Lower leg skin (tissue), 4 donors: Measurements from ENCODE around the gene AKR1A1. TPM values are rescaled to one million over a fixed set of nuclear protein-coding genes. Genes with fewer than 3 reads are reported as not detected.
A peak's percentile ranks its signal among the peaks of the same experiment; 100 is the strongest.
"Not testable (repeated sequence)": the region's sequence is repeated elsewhere in the genome, so short reads cannot be mapped to it uniquely, and the experiment has no call there.

Source experiments
- DNase-seq, 2 donors: peaks; one replicate each; pipeline ENCODE4 v3.0.0-alpha.2; 2019; ENCODE audit warnings: low spot score in 2 of 2
- H3K4me3 ChIP-seq: fragments of 200-600 bp; sonication (generic); 2 replicates; pipeline ENCODE4 v1.5.1; 2017; ENCODE audit warnings: mild to moderate bottlenecking, low read depth; ENCODE audit not compliant: poor library complexity, severe bottlenecking
- POLR2A ChIP-seq, 2 donors: fragments of 450-650 bp; IDR thresholded peaks; one replicate each; pipeline ENCODE4 v1.6.1; 2016 to 2017; ENCODE audit warnings: antibody characterized with exemption in 2 of 2, mild to moderate bottlenecking in 1 of 2, moderate library complexity in 1 of 2
- WGBS, 2 donors: methylation state at CpG; one replicate each; pipeline ENCODE4 v1.1.5; 2018; 5-methylcytosine and 5-hydroxymethylcytosine counted together
- intact Hi-C: fragments of 100-400 bp; cut with DNase I; formaldehyde crosslinking; loops from one replicate; pipeline ENCODE4 v1.15.0; 2023; ENCODE audit warnings: low total_unique reads
- total RNA-seq, 4 donors: library from RNA; depleted of rRNA; stranded (reverse); fragments of >200 nt; gene quantifications; one replicate each; pipeline ENCODE4 v1.1.0, GENCODE V29; 2016
- TF ChIP-seq, protein P1 (sequence below), 3 donors: fragments of 450-650 bp; IDR thresholded peaks; one replicate each; pipeline ENCODE4 v1.5.1; 2016; ENCODE audit warnings: antibody characterized with exemption in 3 of 3, mild to moderate bottlenecking in 3 of 3, moderate library complexity in 2 of 3

Gene AKR1A1
- total RNA-seq, 4 donors from 2014 or later: 42.1 to 79.2 (median 57.8) TPM

GRCh38 chr1:45508295-45509151 lies 42.1 kb upstream of the AKR1A1 start:
- no peak overlapping the region for H3K4me3 ChIP-seq
- TF ChIP-seq, protein P1, sequence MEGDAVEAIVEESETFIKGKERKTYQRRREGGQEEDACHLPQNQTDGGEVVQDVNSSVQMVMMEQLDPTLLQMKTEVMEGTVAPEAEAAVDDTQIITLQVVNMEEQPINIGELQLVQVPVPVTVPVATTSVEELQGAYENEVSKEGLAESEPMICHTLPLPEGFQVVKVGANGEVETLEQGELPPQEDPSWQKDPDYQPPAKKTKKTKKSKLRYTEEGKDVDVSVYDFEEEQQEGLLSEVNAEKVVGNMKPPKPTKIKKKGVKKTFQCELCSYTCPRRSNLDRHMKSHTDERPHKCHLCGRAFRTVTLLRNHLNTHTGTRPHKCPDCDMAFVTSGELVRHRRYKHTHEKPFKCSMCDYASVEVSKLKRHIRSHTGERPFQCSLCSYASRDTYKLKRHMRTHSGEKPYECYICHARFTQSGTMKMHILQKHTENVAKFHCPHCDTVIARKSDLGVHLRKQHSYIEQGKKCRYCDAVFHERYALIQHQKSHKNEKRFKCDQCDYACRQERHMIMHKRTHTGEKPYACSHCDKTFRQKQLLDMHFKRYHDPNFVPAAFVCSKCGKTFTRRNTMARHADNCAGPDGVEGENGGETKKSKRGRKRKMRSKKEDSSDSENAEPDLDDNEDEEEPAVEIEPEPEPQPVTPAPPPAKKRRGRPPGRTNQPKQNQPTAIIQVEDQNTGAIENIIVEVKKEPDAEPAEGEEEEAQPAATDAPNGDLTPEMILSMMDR (IDR thresholded peaks at IDR 0.05): no peak
- no peak for TF ChIP-seq POLR2A (IDR thresholded peaks at IDR 0.05)
- DNase-seq: no peak
- WGBS, 2 donors: 73 to 77% methylated on average over 15 of the region's 15 CpGs
- intact Hi-C loops: no loop called here

DNA sequence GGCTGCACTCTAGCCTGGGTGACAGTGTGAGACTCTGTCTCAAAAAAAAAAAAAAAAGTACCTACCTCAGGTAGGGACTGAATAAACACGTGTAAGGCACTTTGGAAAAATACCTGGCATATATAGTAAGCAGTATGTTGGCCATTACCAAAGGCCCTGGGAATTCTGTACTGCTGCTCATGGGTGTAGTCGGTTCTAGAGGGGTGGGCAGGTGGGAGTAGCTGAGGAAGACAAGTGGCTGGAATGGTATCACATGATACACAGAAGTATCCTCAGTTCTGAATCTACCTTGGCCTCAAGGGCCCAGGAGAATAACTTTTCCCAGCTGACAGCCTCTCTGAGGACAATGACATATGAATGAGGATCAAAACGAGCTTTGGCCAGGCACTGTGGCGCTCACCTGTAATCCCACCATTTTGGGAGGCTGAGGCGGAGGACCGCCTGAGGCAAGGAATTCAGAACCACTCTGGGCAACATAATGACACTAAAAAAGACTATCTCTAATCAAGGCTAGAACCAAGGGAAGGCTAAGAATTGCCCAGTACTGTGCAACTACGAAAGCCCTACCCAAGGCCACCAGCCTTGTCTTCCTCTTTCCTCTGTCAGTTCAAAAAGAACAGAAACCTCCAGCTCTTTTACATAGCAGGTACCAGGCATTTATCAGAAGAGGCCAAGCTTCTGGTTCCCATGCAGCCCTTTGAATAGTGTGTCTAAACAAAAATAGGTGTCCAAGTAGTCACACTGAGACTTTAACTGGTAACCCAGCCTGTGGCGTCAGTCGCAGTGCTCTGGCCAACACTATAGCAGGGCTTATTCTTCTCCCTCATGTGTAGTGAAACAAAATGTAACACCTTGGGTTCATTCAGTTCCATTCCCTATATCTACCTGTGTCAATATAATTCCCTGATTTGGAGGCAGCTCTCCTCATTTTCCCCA lies 40.3 kb upstream of the AKR1A1 start:
- TF ChIP-seq, protein P1 (IDR thresholded peaks at IDR 0.05): no peak
- TF ChIP-seq POLR2A (IDR thresholded peaks at IDR 0.05): no peak
- DNase-seq: no peak
- intact Hi-C loops: loop anchor here (10.0 kb wide), 1 partner anchor 54 kb away; no protein-coding TSS in a partner anchor
- WGBS, 2 donors: 60 to 64% methylated on average over 9 of the region's 9 CpGs
- H3K4me3 ChIP-seq: no peak overlapping the region

GRCh38 chr1:45510972-45511527 lies 39.6 kb upstream of the AKR1A1 start:
- TF ChIP-seq POLR2A (IDR thresholded peaks at IDR 0.05): no peak
- TF ChIP-seq, protein P1 (IDR thresholded peaks at IDR 0.05): no peak
- H3K4me3 ChIP-seq: no peak overlapping the region
- no peak for DNase-seq
- 78 to 82% methylated on average over 4 of the region's 4 CpGs for WGBS, 2 donors
- intact Hi-C loops: loop anchor here (10.0 kb wide), 1 partner anchor 54 kb away; no protein-coding TSS in a partner anchor

GRCh38 chr1:45512641-45513054 lies 38.0 kb upstream of the AKR1A1 start:
- WGBS, 2 donors: 93 to 100% methylated on average over 1 of the region's 1 CpG
- DNase-seq: peak in 1 of 2 donors; percentile 55
- TF ChIP-seq, protein P1 (IDR thresholded peaks at IDR 0.05): peak in 1 of 3 donors; percentile 43
- TF ChIP-seq POLR2A (IDR thresholded peaks at IDR 0.05): no peak
- H3K4me3 ChIP-seq: no peak overlapping the region
- intact Hi-C loops: loop anchor here (10.0 kb wide), 1 partner anchor 52 kb away; no protein-coding TSS in a partner anchor

GRCh38 chr1:45513532-45514260 lies 36.9 kb upstream of the AKR1A1 start:
- not testable (repeated sequence) for H3K4me3 ChIP-seq, DNase-seq
- intact Hi-C loops: loop anchor here (10.0 kb wide), 1 partner anchor 51 kb away; no protein-coding TSS in a partner anchor
- 74% methylated on average over 9 of the region's 9 CpGs for WGBS, 2 donors
